Activated CD8-positive, alpha-beta memory T cell treated with anti-CD3 and anti-CD28 coated beads for 1 hour (primary cell): ENCODE data around the gene MCM9.
A peak's percentile ranks its signal among the peaks of the same experiment; 100 is the strongest.
"Not testable (repeated sequence)": the region's sequence is repeated elsewhere in the genome, so short reads cannot be mapped to it uniquely, and the experiment has no call there.

ENCODE experiments used
- DNase-seq, 2 donors: peaks; one replicate each; pipeline ENCODE4 v3.0.0-alpha.2; 2020; ENCODE audit warnings: low read depth in 1 of 2; ENCODE audit errors: extremely low read depth in 1 of 2

MCM9 gene

DNA sequence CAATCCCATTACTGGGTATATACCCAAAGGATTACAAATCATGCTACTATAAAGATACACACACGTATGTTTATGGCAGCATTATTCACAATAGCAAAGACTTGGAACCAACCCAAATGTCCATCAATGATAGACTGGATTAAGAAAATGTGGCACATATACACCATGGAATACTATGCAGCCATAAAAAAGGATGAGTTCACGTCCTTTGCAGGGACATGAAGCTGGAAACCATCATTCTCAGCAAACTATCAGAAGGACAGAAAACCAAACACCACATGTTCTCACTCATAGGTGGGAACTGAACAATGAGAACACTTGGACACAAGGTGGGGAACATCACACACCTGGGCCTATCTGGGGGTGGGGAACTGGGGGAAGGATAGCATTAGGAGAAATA, 66.1 kb downstream of the MCM9 start:
- DNase-seq, result not testable (repeated sequence)

DNA sequence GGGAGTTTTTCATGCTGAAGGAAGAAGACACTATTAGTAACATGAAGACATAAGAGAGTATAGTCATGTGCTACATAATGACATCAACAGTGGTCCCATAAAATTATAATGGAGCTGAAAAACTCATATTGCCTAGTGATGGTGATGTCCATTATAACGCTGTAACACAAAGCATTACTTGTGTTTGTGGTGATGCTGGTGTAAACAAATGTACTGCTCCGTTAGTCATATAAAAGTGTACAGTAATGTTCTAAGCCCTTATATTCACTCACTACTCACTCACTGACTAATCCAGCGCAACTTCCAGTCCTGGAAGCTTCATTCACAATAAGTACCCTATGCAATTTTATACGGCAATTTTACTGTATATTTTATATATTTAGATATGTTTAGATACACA, 67.8 kb downstream of the MCM9 start:
- DNase-seq, result no peak

DNA sequence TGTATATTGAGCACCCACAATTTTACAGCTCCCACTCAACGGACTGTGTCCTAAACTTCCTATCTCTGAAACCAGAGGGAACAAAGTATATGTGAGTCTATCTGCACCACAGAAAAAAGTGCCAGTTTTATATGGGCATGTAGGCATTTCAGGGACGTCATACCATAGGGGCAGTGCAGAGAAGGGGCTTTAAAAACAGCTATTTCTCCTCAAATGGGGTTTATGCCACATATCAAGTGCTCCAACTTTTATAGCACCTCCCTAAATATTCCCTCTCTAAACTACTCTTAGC, 69.9 kb downstream of the MCM9 start:
- no peak for DNase-seq

DNA sequence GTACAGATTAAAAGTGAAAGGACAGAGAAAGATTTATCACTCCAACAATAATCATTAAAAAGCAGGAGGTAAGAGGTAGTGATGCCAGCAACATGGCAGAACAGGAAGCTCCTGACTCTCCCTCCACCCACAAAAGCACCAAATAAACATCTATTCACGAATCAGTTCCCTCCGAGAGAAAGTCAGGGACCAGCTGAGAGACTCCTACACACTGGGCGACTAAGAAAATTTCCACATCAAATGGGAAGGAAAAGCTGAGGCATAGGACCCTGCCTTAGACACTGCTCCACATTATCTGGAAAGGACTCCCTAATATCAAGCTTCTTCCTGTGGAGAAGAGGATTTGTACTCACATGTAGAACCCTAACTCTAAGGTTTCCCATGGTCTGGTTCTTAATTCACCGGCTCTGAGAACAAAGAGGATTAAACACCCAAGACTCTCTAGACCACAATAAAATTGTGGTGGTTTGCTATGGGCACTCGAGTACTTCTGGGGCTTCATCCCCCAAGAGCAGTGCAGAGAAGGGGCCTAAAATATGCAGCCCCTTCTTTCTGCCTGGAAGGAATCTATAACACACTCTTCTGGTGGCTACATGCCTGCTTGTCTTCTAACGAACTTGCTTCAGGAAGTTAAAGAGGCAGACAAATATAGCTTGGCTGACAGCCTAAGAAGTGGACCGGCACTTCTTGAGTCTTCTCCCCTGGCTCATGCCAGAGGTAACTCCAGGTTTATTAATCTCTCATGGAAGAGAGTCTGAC, 70.4 kb downstream of the MCM9 start:
- no peak for DNase-seq

DNA sequence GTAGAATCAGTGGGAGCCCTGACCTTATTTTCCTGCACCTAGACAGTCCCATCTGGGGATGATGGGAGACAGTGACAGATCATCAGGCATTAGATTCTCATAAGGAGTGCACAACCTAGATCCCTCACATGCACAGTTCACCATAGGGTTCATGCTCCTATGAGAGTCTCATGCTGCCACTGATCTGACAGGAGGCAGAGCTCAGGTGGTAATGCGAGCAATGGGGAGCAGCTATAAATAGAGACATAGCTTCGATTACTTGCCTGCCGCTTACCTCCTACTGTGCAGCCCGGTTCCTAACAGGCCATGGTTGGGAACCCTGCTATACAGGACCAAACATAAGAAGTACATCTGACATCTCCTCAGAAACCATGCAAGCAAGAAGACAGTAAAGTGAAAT, 72.5 kb downstream of the MCM9 start:
- DNase-seq, result no peak

DNA sequence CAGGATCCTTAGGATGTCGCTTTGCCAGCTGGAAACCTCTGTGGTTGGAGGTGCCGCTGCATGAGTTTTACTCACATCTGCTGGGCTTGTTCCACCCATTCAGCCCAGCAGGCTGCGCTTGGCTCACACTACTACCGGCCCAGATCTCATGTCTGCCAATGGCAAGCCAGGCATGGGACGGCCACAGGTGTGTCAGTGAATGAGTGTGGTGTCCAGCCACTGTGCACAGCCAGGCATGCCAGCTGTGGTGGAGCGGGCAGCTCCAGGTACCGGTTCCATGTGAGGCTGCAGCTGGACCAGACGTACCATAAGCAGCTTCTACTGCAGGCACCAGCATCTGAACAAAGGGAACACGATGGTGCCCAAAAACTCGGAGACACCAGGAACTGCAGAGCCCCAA, 74.1 kb downstream of the MCM9 start:
- no peak for DNase-seq

DNA sequence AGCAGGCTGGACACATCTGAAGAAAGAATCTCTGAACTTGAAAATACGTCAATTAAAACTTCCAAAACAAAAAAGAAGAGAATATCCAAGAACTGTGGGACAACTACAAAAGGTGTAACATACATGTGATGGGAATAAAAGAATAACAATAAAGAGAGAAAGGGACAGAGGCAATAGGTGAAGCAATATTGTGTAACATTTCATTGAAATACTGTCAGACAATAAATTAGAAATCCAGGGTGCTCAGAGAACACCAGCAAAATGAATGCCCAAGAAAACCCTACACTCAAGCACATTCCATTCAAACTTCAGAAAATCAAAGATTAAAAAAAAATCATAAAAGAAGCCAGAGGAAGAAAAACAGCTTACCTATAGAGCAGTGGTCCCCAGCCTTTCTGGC, 74.6 kb downstream of the MCM9 start:
- DNase-seq, result no peak

DNA sequence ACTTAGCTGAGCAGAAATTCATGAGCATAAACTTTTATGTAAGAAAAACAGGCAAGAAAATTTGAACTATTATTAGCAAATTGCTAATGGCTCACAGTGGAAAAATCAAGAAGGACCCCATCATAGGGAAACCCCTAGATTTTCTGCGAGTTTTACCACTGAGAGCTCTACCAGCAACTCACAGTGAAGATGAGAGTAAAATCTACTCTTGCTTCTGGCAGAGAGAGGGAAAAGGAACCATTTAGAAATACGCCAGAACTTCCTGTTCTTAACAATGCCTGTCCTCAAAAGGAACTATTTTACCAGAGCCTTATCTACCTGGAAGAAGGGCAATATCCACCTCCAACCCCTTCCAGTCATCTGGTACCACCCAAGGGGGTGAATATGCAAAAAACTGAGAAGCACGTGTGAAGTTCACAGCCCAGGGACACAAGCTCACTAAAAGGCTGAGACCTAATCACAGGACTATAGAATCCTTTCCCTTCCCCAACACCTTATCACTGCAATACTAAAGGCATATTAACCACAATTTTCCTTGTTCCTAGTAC, 75.4 kb downstream of the MCM9 start:
- no peak for DNase-seq

DNA sequence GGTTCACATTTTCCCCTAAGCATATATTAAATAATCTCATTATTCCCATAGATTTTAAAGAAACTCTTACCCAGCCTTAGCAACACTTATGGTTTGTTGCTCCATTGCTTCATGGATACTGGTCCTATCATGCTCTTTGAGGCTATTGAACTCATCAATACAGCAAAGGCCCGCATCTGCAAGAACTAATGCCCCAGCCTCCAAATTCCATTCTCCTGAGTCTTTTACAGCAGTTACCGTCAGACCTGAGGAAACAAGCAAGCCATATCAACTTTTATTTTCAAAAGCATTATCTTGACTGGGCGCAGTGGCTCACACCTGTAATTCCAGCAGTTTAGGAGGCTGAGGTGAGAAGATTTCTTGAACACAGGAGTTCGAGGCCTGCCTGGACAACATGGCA, 78.7 kb downstream of the MCM9 start:
- no peak for DNase-seq

DNA sequence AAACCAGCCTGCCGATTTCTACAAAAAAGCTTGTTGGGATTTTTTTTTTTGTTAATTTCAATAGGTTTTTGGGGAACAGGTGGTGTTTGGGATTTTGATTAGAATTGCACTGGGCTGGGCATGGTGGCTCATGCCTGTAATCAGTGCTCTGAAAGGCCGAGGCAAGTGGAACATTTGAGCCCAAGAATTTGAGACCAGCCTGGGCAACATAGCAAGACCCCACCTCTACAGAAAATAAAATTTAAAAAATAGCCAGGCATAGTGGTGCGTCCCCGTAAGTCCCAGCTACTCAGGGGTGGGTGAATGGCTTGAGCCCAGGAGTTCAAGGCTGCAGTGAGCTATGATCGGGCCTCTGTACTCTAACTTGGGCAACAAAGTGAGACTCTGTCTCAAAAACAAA, 81.6 kb downstream of the MCM9 start:
- no peak for DNase-seq

DNA sequence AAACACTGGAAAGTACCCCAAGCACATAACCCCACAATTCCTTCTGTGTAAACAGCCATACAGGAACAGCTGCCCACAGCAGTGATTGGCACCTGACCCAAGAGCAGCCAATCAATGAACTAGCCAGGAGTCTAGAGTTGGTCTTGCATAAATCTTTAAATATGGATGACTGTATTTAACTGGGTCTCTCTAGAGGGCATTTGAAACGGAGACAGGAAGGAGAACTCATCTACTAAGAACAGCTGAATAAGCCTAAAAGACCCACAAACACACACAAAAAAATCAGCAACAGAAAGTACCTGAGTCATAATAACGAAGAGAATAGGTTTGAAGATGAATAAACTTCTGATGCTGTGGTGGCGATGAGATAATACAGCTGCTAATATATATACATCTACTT, 90.0 kb downstream of the MCM9 start:
- DNase-seq, result no peak

DNA sequence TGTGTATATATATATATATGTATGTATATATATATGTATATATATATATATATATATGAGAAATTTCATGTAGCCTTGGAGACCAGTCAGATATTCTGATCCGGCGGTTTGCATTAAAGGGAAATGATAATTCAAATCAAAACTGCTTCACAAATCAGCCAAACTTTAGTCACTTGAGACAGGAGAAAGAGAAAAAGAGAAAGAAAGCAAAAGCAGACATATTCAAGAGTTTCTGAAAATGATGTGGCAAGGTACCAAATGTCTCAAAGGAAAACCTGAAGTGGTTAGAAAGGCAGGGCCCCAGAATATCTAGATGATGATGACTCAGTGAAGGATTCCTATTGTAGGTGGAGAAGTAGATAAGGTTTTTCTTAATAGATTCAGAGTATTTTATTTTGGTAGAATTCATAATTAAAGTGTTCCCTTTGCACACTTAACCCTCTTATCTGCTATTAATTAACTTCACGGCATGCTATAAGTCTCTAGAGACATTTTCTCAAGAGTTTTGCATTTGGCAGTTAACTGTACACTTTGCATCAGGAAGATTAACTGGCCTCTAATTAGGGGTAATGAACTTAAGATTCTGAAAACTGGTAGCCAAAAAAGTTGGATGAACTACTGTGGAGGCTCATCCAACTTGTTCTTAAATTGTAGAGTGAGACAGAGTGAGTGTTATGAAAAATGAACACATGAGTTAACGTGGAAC, 91.1 kb downstream of the MCM9 start:
- DNase-seq, result no peak

DNA sequence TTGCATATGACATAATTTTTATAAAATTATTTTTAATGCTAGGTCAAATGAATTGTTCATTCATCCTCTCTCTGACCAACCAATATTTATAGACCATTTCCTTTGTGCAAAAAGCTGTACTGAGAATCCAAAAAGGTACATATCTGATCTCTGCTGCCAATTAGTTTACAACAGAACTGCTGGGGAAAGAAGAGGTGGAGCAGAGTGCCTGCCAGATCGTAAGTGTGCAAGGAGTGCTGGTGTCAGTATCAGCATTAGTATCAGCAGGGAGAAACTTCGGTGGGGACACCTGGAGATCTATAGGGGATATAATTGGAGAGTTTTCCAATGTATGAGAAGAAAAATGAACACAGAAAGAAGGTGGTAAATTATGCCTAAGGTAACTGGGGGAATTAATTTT, 104.3 kb downstream of the MCM9 start:
- no peak for DNase-seq

DNA sequence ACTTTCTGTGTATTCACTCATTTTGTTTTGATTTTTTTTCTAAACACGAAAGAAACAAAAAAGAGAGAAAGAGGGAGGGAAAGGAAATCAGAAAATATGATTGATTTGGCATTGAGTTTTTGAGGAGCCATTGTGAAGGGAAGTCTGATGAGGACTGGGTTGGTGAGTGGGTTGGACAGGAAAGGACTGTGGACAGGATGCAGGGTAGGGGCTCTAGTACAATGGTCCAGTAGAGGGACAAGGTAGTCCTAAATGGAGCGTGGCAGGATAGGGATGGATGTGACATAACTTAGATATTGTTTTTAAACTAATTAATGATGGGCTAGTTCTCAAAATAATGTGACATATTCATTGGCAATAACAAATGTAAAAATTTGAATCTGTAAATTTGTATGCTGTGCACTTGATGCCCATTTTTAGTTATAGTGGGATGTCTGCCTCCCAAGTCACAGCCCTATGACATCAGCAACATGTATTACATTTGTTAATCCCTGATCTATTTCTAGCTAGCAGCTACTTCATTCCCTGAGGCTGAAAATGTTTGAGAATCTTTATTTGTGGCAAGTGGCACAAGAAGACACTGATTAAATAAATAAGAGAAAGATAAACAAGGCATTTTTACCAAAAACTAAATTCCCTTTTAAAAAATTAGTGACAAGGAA, 105.0 kb downstream of the MCM9 start:
- no peak for DNase-seq

DNA sequence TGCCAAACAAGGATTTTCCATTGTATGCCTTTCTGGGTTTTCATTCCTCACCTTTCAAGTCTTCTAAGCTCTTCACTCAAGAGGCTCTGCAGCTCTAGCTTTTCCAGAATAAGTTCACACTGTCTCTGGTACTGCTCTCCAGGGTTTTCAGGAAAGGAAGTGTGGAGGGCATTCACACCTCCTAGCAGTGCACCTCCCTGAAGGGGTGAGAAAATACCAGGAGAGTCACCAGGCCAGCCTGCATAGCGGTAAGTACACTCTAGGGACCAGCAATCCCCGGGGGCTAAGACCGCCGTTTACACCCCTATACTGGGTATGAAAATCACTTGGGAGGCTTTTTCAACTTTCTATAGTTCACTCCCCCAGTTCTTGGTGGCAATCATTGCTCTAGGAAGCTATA, 108.9 kb downstream of the MCM9 start:
- no peak for DNase-seq

DNA sequence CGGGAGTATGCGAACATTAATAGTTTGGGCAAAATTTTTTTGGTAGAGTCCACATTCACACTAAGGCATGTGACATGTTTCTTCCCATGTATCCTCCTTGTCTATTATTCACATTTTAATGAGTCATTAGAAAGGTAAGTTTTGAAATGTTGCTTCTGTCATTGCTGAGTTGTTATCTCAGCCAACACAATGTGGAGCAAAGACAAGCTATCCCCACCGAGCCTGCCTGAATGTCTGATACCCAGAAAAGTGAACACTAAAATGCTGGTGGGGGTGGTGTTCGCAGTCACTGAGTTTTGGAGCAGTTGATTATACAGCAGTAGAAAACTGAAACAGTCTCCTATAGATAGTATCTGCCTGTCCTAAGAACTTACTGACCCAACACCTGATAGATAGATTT, 109.3 kb downstream of the MCM9 start:
- no peak for DNase-seq

DNA sequence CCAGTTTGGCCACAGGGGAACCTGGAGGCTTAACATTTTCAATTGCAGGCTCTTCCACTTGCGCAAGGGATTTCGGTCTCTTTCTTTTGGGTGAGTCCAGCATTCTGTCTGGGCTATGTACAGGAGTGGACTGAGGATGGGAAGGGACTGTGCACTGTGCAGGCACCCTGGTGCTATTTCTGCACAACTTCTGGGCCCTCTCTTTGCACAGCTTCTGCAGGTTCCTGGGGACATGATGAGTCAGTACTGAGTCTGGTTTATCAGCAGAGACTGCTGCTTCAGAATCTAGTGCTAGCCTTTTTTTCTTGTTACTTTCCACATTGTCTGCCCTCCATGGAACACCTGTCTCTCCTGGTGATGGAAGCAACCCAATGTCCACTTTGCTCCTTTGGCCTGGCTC, 119.5 kb downstream of the MCM9 start:
- DNase-seq, result no peak

DNA sequence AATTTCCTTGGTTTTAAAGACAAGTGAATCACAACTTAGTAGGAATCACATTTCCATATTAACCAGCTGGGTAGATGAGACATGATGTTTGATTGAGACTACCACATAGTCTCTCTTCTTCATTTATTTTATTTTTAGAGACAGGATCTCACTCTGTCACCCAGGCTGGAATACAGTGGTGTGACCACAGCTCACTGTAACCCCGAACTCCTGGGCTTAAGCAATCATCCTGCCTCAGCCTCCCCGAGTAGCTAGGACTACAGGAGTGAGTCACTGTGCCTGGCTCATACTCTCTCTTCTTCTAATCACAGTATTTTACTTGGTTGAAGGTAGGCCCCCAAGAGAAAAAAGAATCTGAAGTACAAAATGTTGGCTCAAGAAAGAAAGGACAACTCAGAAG, 121.2 kb downstream of the MCM9 start:
- no peak for DNase-seq

DNA sequence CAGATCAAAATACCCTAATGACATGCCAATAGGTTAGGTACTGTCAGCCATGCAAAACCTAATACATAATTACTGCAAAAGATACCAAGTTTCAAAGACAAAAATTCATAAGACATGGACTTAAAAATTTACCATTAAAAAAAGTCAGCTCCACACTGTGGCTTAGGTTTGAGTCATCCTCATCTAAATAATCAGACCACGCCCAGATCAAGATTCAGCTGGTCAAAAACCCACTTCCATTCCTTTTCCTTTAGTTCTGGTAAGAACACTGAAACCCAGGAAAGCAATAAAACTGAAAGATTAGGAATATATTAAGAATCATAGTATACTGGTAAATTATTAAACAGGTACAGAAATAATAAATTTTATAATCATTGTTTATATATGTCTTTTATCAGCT, 122.0 kb downstream of the MCM9 start:
- DNase-seq, result no peak

DNA sequence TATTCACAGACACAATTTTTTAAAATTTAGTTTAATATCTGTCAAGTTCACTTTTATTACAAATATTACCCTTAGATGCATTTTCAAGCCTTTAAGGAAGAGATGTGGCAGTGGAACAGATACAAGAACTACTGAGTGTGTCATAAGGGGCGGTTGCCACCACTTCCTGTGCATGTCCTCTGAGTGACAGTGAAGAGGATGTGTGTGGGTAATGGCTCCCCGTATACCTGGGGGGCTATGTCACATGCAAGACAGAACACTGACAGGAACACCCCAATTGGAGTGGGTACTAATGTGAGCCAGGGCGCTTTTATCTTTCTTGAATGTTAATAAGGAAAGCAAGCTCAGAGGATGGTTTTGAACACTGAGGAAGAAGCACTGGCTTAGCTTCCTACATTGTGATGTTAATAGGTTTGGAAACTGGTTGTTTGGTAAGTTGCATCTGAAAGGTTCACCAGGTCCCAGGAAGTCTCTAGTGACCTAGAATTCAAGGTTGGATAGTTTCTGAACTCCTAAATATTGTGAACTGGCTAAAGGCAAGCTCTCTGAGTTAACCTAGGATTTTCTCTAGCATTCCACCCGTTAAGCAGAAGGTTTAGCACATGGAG, 124.4 kb downstream of the MCM9 start:
- peak; percentile 41 to 44 for DNase-seq

DNA sequence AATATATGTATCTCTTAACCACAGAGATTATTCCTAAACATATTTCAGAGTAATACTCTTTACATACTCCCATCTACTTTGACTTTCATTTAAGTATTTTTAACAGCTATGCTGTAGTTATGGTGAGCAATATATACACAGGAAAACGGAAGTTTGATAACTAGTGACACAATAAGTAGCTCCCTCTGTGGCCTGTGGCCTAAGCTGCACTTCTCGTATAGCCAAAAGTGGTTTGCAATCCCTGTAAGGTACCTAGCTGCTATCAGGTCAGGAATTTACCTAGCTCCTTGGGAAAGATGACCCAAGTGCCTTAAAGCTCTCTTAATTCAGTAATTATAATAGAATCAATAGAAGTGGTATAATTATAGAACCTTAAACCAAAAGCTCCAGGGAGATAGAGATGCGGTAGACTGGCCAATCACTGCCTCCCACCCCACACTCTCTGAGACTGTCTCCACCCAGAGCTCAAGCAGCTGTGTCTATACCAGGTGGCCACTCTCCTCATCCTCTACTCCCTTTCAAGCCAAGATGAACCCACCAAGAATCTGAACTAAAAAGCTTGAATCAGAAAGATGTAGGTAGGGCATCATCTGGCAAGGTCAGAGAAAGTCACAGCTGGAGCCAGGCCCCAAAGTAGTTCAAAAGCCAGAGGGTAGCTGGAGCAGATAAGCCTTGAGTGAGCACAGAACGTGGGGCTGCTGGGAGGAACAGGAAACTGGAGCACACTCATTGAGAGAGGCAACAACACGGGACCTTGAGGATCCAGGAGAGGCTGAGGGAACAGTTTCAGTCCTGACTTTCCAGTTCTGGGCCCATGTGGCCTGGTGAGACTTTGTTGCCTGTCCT, 125.9 kb downstream of the MCM9 start:
- DNase-seq, result no peak
